K562 (cell line): Measurements from ENCODE around the gene GLG1. TPM values are rescaled to one million over a fixed set of nuclear protein-coding genes. Genes with fewer than 3 reads are reported as not detected.

ENCODE experiments used
- ATAC-seq: fragments of 200-7000 bp; cut with Tn5 transposase; 3 replicates; pipeline ENCODE4 v1.9.1; 2020; ENCODE audit warnings: moderate library complexity
- BruUV-seq: library from RNA; stranded (reverse); fragments of 400-500 nt; replicated peaks from 2 replicates; lab custom pipeline; 2021; lab: Mats Ljungman, UMichigan
- CTCF ChIA-PET: fragments of 300-600 bp; formaldehyde crosslinking; extraction: SDS; loops from one replicate; lab custom pipeline; 2021; ENCODE audit warnings: low intra/inter-chr PET ratio; lab: Yijun Ruan, JAX
- POLR2A ChIA-PET: fragments of 300-600, 350-650 bp; sonication (Branson Sonifier 250); formaldehyde crosslinking; extraction: SDS; loops from one replicate; lab custom pipeline; 2021; ENCODE audit warnings: antibody characterized with exemption, inconsistent platforms; lab: Yijun Ruan, JAX
- DNase-seq, 4 experiments: peaks; one replicate each; pipeline versions ENCODE4 v3.0.0 to v3.0.0-alpha.2; 2011 to 2018; ENCODE audit warnings: low spot score in 3 of 4, mixed read lengths in 3 of 4; ENCODE audit errors: extremely low read depth in 1 of 4
- FAIRE-seq: peaks from 2 replicates; lab custom pipeline; 2011; peaks lifted over from hg19 to GRCh38; lab: Jason Lieb, UNC
- H2AFZ ChIP-seq: 2 replicates; pipeline ENCODE4 v1.6.0; 2011; ENCODE audit warnings: low read depth, low read length, control low read depth, inconsistent platforms
- H3K27ac ChIP-seq: fragments of 200-600 bp; 3 replicates; pipeline ENCODE4 v1.8.0; 2011; ENCODE audit warnings: low read depth, mild to moderate bottlenecking, control low read depth, inconsistent platforms, low read length, moderate library complexity, mixed read lengths; ENCODE audit errors: extremely low read depth
- H3K27me3 ChIP-seq, 2 experiments: fragments of 300-600 bp in 1 of 2; 2 replicates in 1 of 2; 3 replicates in 1 of 2; pipeline versions ENCODE4 v1.6.0 to v1.8.0; 2011; ENCODE audit warnings: inconsistent platforms in 2 of 2, low read length in 2 of 2, mild to moderate bottlenecking in 1 of 2, mixed read lengths in 1 of 2, moderate library complexity in 1 of 2; ENCODE audit not compliant: control insufficient read depth in 2 of 2, insufficient read depth in 2 of 2
- H3K36me3 ChIP-seq: fragments of 300-600 bp; 3 replicates; pipeline ENCODE4 v1.8.0; 2011; ENCODE audit warnings: mild to moderate bottlenecking, low read length, inconsistent platforms; ENCODE audit not compliant: control insufficient read depth, insufficient read depth
- H3K4me1 ChIP-seq, 2 experiments: fragments of 200-600 bp in 1 of 2; replicated peaks in 1 of 2; 2 replicates in 1 of 2; 3 replicates in 1 of 2; pipeline versions ENCODE4 v1.5.1 to v1.8.0; 2011; ENCODE audit warnings: inconsistent platforms in 2 of 2, low read length in 2 of 2, mild to moderate bottlenecking in 1 of 2, mixed read lengths in 1 of 2, moderate library complexity in 1 of 2; ENCODE audit not compliant: control insufficient read depth in 2 of 2, insufficient read depth in 2 of 2
- H3K4me2 ChIP-seq: 2 replicates; pipeline ENCODE4 v1.6.1; 2011; ENCODE audit warnings: low read length, control low read depth, inconsistent platforms, mixed read lengths; ENCODE audit not compliant: insufficient read depth
- H3K4me3 ChIP-seq: fragments of 200-600 bp; sonication (generic), shearing (Covaris generic); 2 replicates; pipeline ENCODE4 v1.5.1; 2016; ENCODE audit warnings: control low read depth, inconsistent platforms
- H3K79me2 ChIP-seq: fragments of 200-600 bp; 3 replicates; pipeline ENCODE4 v1.8.0; 2011; ENCODE audit warnings: low read length, inconsistent platforms; ENCODE audit not compliant: control insufficient read depth, insufficient read depth
- H3K9ac ChIP-seq, 2 experiments: 2 replicates each; pipeline versions ENCODE4 v1.6.0 to v1.6.1; 2011; ENCODE audit warnings: low read depth in 2 of 2, low read length in 2 of 2, control low read depth in 1 of 2, inconsistent platforms in 1 of 2, mild to moderate bottlenecking in 1 of 2, mixed read lengths in 1 of 2; ENCODE audit not compliant: insufficient read depth in 1 of 2
- H3K9me1 ChIP-seq: one replicate; pipeline ENCODE4 v1.6.0; 2011; ENCODE audit warnings: inconsistent platforms, mild to moderate bottlenecking, low read length, moderate library complexity; ENCODE audit not compliant: control insufficient read depth, insufficient read depth
- H3K9me3 ChIP-seq: replicated peaks from 2 replicates; pipeline ENCODE4 v1.5.1; 2011; ENCODE audit warnings: low read depth, low read length, inconsistent platforms; ENCODE audit not compliant: control insufficient read depth, insufficient read depth
- H4K20me1 ChIP-seq: replicated peaks from 2 replicates; pipeline ENCODE4 v1.6.1; 2011; ENCODE audit warnings: low read length, inconsistent platforms, mixed read lengths; ENCODE audit not compliant: control insufficient read depth, insufficient read depth
- C11orf30 ChIP-seq: fragments of 450-650 bp; IDR thresholded peaks from 2 replicates; pipeline ENCODE4 v1.6.1; 2016; ENCODE audit warnings: low read depth, mild to moderate bottlenecking
- CHD4 ChIP-seq: fragments of 200-600 bp; sonication (generic); IDR thresholded peaks from 3 replicates; pipeline ENCODE4 v1.6.1; 2012; ENCODE audit warnings: low read depth, mild to moderate bottlenecking, mixed read lengths, low read length, inconsistent platforms; ENCODE audit not compliant: insufficient read depth, insufficient replicate concordance, poor library complexity, severe bottlenecking
- EP300 ChIP-seq: IDR thresholded peaks from 2 replicates; pipeline ENCODE4 v1.6.1; 2012; ENCODE audit warnings: low read length, improper control_type of control experiment
- GABPA ChIP-seq: fragments of 200-800 bp; sonication (Bioruptor generic); conservative IDR thresholded peaks from 2 replicates; pipeline ENCODE4 v1.6.1; 2016; ENCODE audit warnings: low read depth, missing genetic modification characterization, missing compliant biosample characterization
- HLTF ChIP-seq: fragments of 450-650 bp; IDR thresholded peaks from 2 replicates; pipeline ENCODE4 v1.6.1; 2016
- HMGN3 ChIP-seq: IDR thresholded peaks from 2 replicates; pipeline ENCODE4 v1.6.1; 2011; ENCODE audit warnings: borderline replicate concordance, low read depth, mild to moderate bottlenecking, mixed read lengths, low read length; ENCODE audit not compliant: insufficient read length; ENCODE audit errors: extremely low read depth
- KLF1 ChIP-seq: fragments of 450-650 bp; IDR thresholded peaks from 2 replicates; pipeline ENCODE4 v1.6.1; 2016; ENCODE audit warnings: missing genetic modification characterization, missing compliant biosample characterization
- MAFG ChIP-seq: fragments of 450-650 bp; conservative IDR thresholded peaks from 2 replicates; pipeline ENCODE4 v1.6.1; 2016; ENCODE audit warnings: missing genetic modification characterization, missing compliant biosample characterization
- POU5F1 ChIP-seq: fragments of 150-350 bp; IDR thresholded peaks from 2 replicates; pipeline ENCODE4 v1.6.1; 2014; ENCODE audit warnings: borderline replicate concordance, low read length, low read depth, mild to moderate bottlenecking; ENCODE audit not compliant: partially characterized antibody
- TEAD4 ChIP-seq, 2 experiments: sonication (generic) in 1 of 2; formaldehyde crosslinking in 1 of 2; IDR thresholded peaks; 2 replicates each; pipeline versions ENCODE4 v1.6.1 to v1.8.0; 2012 to 2022; ENCODE audit warnings: borderline replicate concordance in 1 of 2, inconsistent platforms in 1 of 2, low read length in 1 of 2, mild to moderate bottlenecking in 1 of 2, missing genetic modification reagents in 1 of 2
- ZNF778 ChIP-seq: fragments of 450-650 bp; formaldehyde crosslinking; IDR thresholded peaks from 2 replicates; pipeline ENCODE4 v1.4.0; 2020; ENCODE audit warnings: mild to moderate bottlenecking, moderate library complexity
- WGBS: fragments of 100-300 bp; shearing (Covaris generic); methylation state at CpG from one replicate; pipeline ENCODE4 v1.1.6; 2016; ENCODE audit warnings: low coverage, mixed read lengths; ENCODE audit not compliant: insufficient coverage; ENCODE audit errors: missing lambda C conversion rate; 5-methylcytosine and 5-hydroxymethylcytosine counted together
- in situ Hi-C: fragments of 300-500 bp; cut with MboI; formaldehyde crosslinking; loops from 4 replicates; pipeline ENCODE4 v1.15.0; 2018; ENCODE audit warnings: inconsistent platforms, mixed read lengths
- intact Hi-C: fragments of 100-400 bp; cut with micrococcal nuclease; formaldehyde crosslinking; loops from 2 replicates; pipeline ENCODE4 v1.14.2; 2022
- polyA plus RNA-seq, 8 experiments: library from polyadenylated mRNA; depleted of rRNA in 4 of 8; stranded (reverse) in 5 of 8; unstranded in 3 of 8; fragments of >200 nt; fragmentation: Nextera tagmentation in 2 of 8; fragmentation: Illumina TruSeq in 1 of 8; extraction: Ambion mirVana in 2 of 8; extraction: Trizol in 1 of 8; gene quantifications; 2 replicates each; pipeline versions ENCODE4 v1.2.1 to v1.2.3, GENCODE V29; 2011 to 2014; ENCODE audit warnings: inconsistent platforms in 1 of 8, missing spikeins in 1 of 8
- total RNA-seq, 7 experiments: library from RNA; depleted of rRNA in 6 of 7; stranded (reverse); fragments of >200 nt in 6 of 7; fragmentation: Illumina TruSeq in 2 of 7; extraction: Trizol in 2 of 7; gene quantifications; 2 replicates each; pipeline versions ENCODE4 v1.2.1 to v1.2.3, GENCODE V29; 2011 to 2021; ENCODE audit warnings: low replicate concordance in 1 of 7
- TF ChIP-seq, protein P1 (sequence below): sonication (generic); formaldehyde crosslinking; IDR thresholded peaks from 2 replicates; pipeline ENCODE4 v1.8.1; 2022; ENCODE audit warnings: missing genetic modification reagents

GLG1 gene
- total and polyA plus RNA-seq, 9 of the 15 experiments (the other 6 are each of a cell fraction or from before 2014, with no cell fraction given): 6.2 to 36.0 (median 23.6) TPM

DNA sequence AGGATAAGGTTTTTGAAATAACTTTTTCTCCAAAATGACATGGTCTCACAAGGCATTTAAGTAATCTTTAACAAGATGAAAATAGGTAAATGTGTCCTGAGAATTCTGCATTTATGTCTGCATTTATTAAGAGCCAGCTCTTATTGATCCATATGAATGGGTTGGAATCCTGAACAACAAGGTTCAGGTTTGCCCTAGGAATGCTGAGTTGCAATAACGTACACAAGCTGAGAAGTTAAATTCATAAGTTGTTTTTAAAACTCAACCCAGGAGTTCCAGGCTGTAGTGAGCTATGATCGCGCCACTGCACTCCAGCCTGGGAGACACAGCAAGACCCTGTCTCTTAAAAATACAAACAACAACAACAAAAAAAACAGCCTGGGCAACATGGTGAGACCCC is 28.1 kb downstream of the GLG1 start:
- Histone ChIP-seq H3K27ac (no peak overlapping the region), H2AFZ (no peak overlapping the region), H3K4me3 (no peak overlapping the region), H4K20me1 (peaks cover 9% of the 10 kb centered on the region), H3K9me1 (no peaks in the 10 kb centered on the region), H3K27me3 (no peaks in the 10 kb centered on the region), H3K79me2 (peaks cover 64% of the 10 kb centered on the region), H3K9ac (no peak overlapping the region), H3K4me1 (peaks cover 0 to 4% of the 10 kb centered on the region in 2 experiments; a peak in 3 of 5 replicates), H3K9me3 (no peaks in the 10 kb centered on the region), H3K4me2 (no peak overlapping the region), H3K36me3 (no peaks in the 10 kb centered on the region)
- intact Hi-C loops (no loop called here), in situ Hi-C loops (no loop called here)
- ChIA-PET CTCF (no interaction called here), POLR2A (interaction anchor here (0.6 to 1.0 kb wide), 3 partner anchors 10 to 37 kb away, joined by 3 read pairs; partner anchors contain the start of gene GLG1)
- no TSS peak for BruUV-seq
- WGBS: 90% methylated on average over 3 of the region's 3 CpGs
- no peak for ATAC-seq
- DNase-seq: no peak
- TF ChIP-seq C11orf30 (peak; percentile 50; the same call in 1 of the 2 replicates), EP300 (no peak), GABPA (no peak), KLF1 (tag) (no peak), POU5F1 (no peak), TEAD4 (IDR thresholded peaks at IDR 0.05; ENCODE audit: low read length) (no peak), TEAD4 (CRISPR knock-in tag; IDR thresholded peaks at IDR 0.05; ENCODE audit: borderline replicate concordance) (no peak), ZNF778 (no peak), MAFG (tag) (0 out of 2 replicates have a peak, but pooled peaks have one; percentile 35), CHD4 (no peak), HLTF (no peak), HMGN3 (no peak)
- TF ChIP-seq, protein P1, sequence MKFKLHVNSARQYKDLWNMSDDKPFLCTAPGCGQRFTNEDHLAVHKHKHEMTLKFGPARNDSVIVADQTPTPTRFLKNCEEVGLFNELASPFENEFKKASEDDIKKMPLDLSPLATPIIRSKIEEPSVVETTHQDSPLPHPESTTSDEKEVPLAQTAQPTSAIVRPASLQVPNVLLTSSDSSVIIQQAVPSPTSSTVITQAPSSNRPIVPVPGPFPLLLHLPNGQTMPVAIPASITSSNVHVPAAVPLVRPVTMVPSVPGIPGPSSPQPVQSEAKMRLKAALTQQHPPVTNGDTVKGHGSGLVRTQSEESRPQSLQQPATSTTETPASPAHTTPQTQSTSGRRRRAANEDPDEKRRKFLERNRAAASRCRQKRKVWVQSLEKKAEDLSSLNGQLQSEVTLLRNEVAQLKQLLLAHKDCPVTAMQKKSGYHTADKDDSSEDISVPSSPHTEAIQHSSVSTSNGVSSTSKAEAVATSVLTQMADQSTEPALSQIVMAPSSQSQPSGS (CRISPR knock-in tag): no peak
- FAIRE-seq: no peak
